ENCODE measurements around the gene SLC20A1.

GRCh38 chr2:112692918-112693317 is 47.2 kb downstream of the SLC20A1 start:
- TF ChIP-seq CTCF (IDR thresholded peaks at IDR 0.05) (no peak), POLR2A (IDR thresholded peaks at IDR 0.05) (no peak), POLR2AphosphoS5 (IDR thresholded peaks at IDR 0.05) (no peak), EP300 (IDR thresholded peaks at IDR 0.05) (no peak)

Measured in gastroesophageal sphincter (tissue), 3 donors.